ENCODE data around the gene PLXNA1.

The PLXNA1 gene

GRCh38 chr3:126988451-126989021, 5.6 kb downstream of the PLXNA1 start:
- no peak for DNase-seq

- DNase-seq: no peak
Measured at GRCh38 chr3:126989316-126990023, 6.6 kb downstream of the PLXNA1 start.

GRCh38 chr3:126990024-126990700, 7.2 kb downstream of the PLXNA1 start:
- no peak for DNase-seq

- no peak for DNase-seq
Measured at GRCh38 chr3:126990890-126991289, 8.0 kb downstream of the PLXNA1 start.

GRCh38 chr3:126991366-126992200, 8.7 kb downstream of the PLXNA1 start:
- DNase-seq: no peak

GRCh38 chr3:126992216-126992615, 9.3 kb downstream of the PLXNA1 start:
- DNase-seq: no peak

- no peak for DNase-seq
Measured at GRCh38 chr3:126992776-126993175, 9.9 kb downstream of the PLXNA1 start.

GRCh38 chr3:126993436-126993835, 10.5 kb downstream of the PLXNA1 start:
- DNase-seq: no peak

- no peak for DNase-seq
Measured at GRCh38 chr3:126994661-126995245, 11.8 kb downstream of the PLXNA1 start.

GRCh38 chr3:126995254-126995780, 12.4 kb downstream of the PLXNA1 start:
- DNase-seq: no peak

- no peak for DNase-seq
Measured at GRCh38 chr3:126995926-126996512, 13.1 kb downstream of the PLXNA1 start.

GRCh38 chr3:126996905-126997304, 14.0 kb downstream of the PLXNA1 start:
- DNase-seq: no peak

GRCh38 chr3:126997455-126998038, 14.6 kb downstream of the PLXNA1 start:
- no peak for DNase-seq

- DNase-seq: no peak
Measured at GRCh38 chr3:126998320-126998719, 15.4 kb downstream of the PLXNA1 start.

GRCh38 chr3:126998728-126999127, 15.8 kb downstream of the PLXNA1 start:
- DNase-seq: no peak

GRCh38 chr3:126999383-126999782, 16.5 kb downstream of the PLXNA1 start:
- no peak for DNase-seq

- no peak for DNase-seq
Measured at GRCh38 chr3:127000119-127000518, 17.2 kb downstream of the PLXNA1 start.

GRCh38 chr3:127000761-127001160, 17.8 kb downstream of the PLXNA1 start:
- no peak for DNase-seq

- DNase-seq: no peak
Measured at GRCh38 chr3:127001486-127002194, 18.7 kb downstream of the PLXNA1 start.

GRCh38 chr3:127002195-127003174, 19.6 kb downstream of the PLXNA1 start:
- no peak for DNase-seq

Data from DMS79 (cell line).